Measurements from ENCODE around the gene IQCN. TPM values are rescaled to one million over a fixed set of nuclear protein-coding genes. Genes with fewer than 3 reads are reported as not detected.

The IQCN gene
- total and polyA plus RNA-seq, 7 donors, result 1.2 to 5.8 (median 3.4) TPM

DNA sequence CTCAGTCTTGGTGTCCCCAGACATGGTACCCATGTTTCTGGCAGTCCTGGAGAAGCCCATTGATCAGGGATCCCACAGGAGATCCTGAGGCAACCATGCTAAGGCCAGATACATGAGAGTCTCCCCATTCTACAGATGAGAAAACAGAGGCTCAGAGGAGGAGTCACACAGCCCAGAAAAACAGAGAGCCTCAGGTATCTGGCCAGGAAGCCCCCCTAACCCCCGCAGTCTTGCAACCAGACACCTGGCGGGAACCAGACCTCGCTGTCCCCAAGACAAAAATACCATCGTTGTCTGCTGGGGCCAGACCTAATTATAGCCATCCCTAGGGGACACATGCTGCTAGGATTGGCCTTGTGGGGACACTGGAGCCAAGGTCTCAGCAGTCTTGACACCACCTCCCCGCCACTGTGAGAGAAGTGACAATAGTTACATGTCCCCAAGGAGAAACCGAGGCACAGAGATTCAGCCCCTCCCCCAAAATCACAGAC lies 46.4 kb downstream of the IQCN start:
- no peak for TF ChIP-seq EP300 (IDR thresholded peaks at IDR 0.05)
- TF ChIP-seq POLR2AphosphoS5 (IDR thresholded peaks at IDR 0.05), result no peak
- TF ChIP-seq POLR2A (IDR thresholded peaks at IDR 0.05), result no peak
- TF ChIP-seq, protein P1, sequence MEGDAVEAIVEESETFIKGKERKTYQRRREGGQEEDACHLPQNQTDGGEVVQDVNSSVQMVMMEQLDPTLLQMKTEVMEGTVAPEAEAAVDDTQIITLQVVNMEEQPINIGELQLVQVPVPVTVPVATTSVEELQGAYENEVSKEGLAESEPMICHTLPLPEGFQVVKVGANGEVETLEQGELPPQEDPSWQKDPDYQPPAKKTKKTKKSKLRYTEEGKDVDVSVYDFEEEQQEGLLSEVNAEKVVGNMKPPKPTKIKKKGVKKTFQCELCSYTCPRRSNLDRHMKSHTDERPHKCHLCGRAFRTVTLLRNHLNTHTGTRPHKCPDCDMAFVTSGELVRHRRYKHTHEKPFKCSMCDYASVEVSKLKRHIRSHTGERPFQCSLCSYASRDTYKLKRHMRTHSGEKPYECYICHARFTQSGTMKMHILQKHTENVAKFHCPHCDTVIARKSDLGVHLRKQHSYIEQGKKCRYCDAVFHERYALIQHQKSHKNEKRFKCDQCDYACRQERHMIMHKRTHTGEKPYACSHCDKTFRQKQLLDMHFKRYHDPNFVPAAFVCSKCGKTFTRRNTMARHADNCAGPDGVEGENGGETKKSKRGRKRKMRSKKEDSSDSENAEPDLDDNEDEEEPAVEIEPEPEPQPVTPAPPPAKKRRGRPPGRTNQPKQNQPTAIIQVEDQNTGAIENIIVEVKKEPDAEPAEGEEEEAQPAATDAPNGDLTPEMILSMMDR (IDR thresholded peaks at IDR 0.05), result no peak
- Histone ChIP-seq H3K4me1 (peaks cover 0 to 51% (median 36%) of the 10 kb centered on the region in 4 donors), H3K27me3 (peaks cover 6 to 62% (median 27%) of the 10 kb centered on the region in 3 donors), H3K36me3 (no peaks in the 10 kb centered on the region), H3K9me3 (peaks cover 0 to 2% (median under 1%) of the 10 kb centered on the region in 4 donors), H3K4me3 (no peak overlapping the region), H3K27ac (peak overlapping the region in 2 of 4 donors; percentile 18 to 72)
- WGBS, 2 donors, result 70 to 79% methylated on average over 6 of the region's 6 CpGs
- DNase-seq, result no peak
- intact Hi-C loops (cut with DNase I), result no loop called here

DNA sequence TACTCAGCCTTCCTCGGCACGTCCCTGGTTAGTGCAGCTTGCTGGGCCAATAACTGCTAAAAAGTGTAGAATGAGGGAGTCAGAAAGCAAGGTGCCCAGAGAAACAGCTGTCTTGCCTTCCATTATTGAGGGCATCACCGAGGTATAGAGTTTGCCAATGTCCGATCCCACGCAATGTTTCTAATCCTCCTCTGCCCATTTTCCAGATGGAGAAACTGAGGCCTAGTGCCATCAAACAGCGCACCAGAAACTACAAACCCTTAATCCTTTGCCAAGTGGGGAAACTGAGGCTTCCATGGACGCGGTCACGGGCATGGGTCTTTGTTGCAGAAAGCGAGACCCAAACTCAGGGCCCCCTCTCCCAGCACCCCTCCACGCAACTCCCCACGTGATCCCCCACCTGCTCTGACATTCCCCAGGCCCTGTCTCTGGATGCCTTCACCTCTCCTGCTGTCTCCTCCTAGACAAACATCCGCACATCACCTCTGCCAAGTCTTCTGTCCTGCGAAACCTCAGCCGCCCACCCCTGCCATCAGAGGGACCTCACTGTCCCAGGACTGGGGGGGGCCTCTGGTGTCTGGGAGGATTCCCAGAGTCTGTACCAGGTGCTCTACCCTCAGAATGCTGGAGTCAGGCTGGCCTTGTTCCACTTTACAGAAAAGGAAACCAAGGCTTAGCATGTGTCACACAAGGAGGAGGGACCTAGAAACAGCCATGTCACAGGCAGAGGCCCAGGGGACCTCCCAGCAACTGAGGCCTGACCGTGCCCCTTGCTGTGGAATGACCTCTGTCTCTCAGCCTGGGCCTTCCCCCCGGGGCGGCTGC lies 47.1 kb downstream of the IQCN start:
- peak; percentile 16 to 90 (median 68) for TF ChIP-seq POLR2AphosphoS5 (IDR thresholded peaks at IDR 0.05)
- TF ChIP-seq, protein P1 (IDR thresholded peaks at IDR 0.05), result no peak
- TF ChIP-seq EP300 (IDR thresholded peaks at IDR 0.05), result peak in 1 of 4 donors; percentile 53
- no peak for TF ChIP-seq POLR2A (IDR thresholded peaks at IDR 0.05)
- intact Hi-C loops (cut with DNase I), result no loop called here
- H3K36me3 ChIP-seq, result no peaks in the 10 kb centered on the region
- peaks cover 0 to 51% (median 36%) of the 10 kb centered on the region in 4 donors for H3K4me1 ChIP-seq
- 80 to 84% methylated on average over 18 of the region's 18 CpGs for WGBS, 2 donors
- no peaks in the 10 kb centered on the region for H3K9me3 ChIP-seq
- H3K27ac ChIP-seq, result peak overlapping the region in 2 of 4 donors; percentile 53 to 72
- H3K27me3 ChIP-seq, result peaks cover 3 to 57% (median 20%) of the 10 kb centered on the region in 3 donors
- DNase-seq, result peak; percentile 74
- H3K4me3 ChIP-seq, result no peak overlapping the region

DNA sequence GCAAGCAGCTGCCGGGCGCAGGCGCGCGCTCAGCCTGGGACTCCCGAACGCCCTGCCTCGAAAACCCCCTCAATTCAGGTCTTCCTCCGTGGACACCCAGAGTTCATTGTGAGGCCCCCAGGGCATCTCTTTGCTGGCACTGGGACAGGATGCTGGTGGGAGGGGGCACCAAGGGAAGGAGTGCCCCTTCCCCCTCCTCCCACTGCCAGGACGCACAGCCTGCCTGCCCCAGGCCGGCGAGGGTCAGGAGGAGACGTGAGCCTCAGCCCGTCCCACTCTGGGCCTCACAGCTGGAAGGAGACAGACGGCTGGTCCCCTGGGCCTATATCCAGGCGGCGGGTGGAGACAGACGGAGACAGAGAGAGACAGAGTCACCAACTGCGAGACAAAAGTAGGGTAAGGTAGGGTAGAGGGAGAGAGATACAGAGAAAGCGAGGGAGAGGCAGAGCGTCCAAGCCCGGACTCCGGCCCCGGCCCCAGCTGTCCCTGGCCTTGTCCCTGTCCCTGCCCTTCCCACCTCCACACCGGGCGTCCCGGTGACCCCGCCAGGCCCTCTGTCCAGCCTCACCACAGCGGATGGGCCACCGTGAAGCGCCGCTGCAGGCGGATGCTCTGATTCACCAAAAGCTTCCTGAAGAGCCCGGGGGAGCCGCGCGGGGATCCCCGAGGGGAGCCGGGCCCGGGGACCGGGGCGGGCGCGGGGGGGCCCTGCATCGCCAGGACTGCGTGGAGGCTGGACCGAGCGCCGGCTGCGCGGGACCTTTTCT lies 48.4 kb downstream of the IQCN start, which contains the start of gene PDE4C:
TSS of gene PDE4C (minus strand) at position 737 of the 767 bp plus-strand sequence. CDS start at position 714, 23 bp downstream.
- peak within 1 kb of the TSS in 2 of 4 donors; percentile 26 to 49 for H3K4me3 ChIP-seq
- 4 to 6% methylated on average over 51 of the region's 51 CpGs for WGBS, 2 donors
- DNase-seq, result peak; percentile 74
- peaks cover 0 to 57% (median 22%) of the 10 kb centered on the region in 3 donors for H3K27me3 ChIP-seq
- H3K4me1 ChIP-seq, result peaks cover 0 to 45% (median 36%) of the 10 kb centered on the region in 4 donors
- H3K9me3 ChIP-seq, result no peaks in the 10 kb centered on the region
- intact Hi-C loops (cut with DNase I), result loop anchor here (2.0 kb wide), 1 partner anchor 75 kb away; no protein-coding TSS in a partner anchor
- H3K36me3 ChIP-seq, result no peaks in the 10 kb centered on the region
- peak within 1 kb of the TSS; percentile 25 to 72 (median 44) for H3K27ac ChIP-seq
- TF ChIP-seq, protein P1 (IDR thresholded peaks at IDR 0.05), result no peak
- TF ChIP-seq EP300 (IDR thresholded peaks at IDR 0.05) (no peak), POLR2A (IDR thresholded peaks at IDR 0.05) (no peak), POLR2AphosphoS5 (IDR thresholded peaks at IDR 0.05) (no peak)

DNA sequence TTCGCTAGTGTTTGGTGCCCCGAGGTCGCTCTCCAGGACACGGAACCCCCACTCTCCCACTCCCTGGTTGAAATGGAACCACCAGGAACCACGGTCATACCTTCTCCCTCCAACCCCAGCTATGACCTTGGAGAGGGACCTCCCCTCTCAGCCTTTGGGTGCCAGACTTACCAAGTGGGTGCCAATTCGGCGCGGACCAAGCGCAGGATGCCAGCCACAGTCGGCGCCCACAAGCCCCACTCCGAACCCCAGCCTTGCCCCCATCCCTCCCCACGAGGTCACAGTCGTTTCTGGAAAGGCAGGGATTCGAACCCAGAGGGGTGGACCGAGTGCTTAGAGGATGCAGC lies 48.9 kb downstream of the IQCN start:
- Histone ChIP-seq H3K27ac (peak overlapping the region; percentile 4 to 72 (median 44)), H3K4me1 (peaks cover 0 to 44% (median 36%) of the 10 kb centered on the region in 4 donors), H3K36me3 (no peaks in the 10 kb centered on the region), H3K4me3 (peak overlapping the region in 1 of 4 donors; percentile 49), H3K27me3 (peaks cover 0 to 57% (median 28%) of the 10 kb centered on the region in 3 donors), H3K9me3 (no peaks in the 10 kb centered on the region)
- 17 to 27% methylated on average over 16 of the region's 16 CpGs for whole genome bisulfite sequencing, 2 donors
- DNase-seq, result no peak
- TF ChIP-seq EP300 (IDR thresholded peaks at IDR 0.05) (no peak), POLR2AphosphoS5 (IDR thresholded peaks at IDR 0.05) (no peak), POLR2A (IDR thresholded peaks at IDR 0.05) (no peak)
- TF ChIP-seq, protein P1 (IDR thresholded peaks at IDR 0.05), result no peak
- intact Hi-C loops (cut with DNase I), result loop anchor here (2.0 kb wide), 1 partner anchor 75 kb away; no protein-coding TSS in a partner anchor

Measured in sigmoid colon (tissue), 7 donors.